C4-2B (cell line): ENCODE measurements around the gene OSBPL8.

Experiments
- H3K27ac ChIP-seq: fragments of 450-650 bp; 2 replicates; pipeline ENCODE4 v1.5.1; 2017
- CTCF ChIP-seq: fragments of 450-650 bp; conservative IDR thresholded peaks from 2 replicates; pipeline ENCODE4 v1.5.1; 2017; ENCODE audit warnings: mild to moderate bottlenecking
- ZFX ChIP-seq: fragments of 450-650 bp; IDR thresholded peaks from 2 replicates; pipeline ENCODE4 v1.6.1; 2017

The OSBPL8 gene

DNA sequence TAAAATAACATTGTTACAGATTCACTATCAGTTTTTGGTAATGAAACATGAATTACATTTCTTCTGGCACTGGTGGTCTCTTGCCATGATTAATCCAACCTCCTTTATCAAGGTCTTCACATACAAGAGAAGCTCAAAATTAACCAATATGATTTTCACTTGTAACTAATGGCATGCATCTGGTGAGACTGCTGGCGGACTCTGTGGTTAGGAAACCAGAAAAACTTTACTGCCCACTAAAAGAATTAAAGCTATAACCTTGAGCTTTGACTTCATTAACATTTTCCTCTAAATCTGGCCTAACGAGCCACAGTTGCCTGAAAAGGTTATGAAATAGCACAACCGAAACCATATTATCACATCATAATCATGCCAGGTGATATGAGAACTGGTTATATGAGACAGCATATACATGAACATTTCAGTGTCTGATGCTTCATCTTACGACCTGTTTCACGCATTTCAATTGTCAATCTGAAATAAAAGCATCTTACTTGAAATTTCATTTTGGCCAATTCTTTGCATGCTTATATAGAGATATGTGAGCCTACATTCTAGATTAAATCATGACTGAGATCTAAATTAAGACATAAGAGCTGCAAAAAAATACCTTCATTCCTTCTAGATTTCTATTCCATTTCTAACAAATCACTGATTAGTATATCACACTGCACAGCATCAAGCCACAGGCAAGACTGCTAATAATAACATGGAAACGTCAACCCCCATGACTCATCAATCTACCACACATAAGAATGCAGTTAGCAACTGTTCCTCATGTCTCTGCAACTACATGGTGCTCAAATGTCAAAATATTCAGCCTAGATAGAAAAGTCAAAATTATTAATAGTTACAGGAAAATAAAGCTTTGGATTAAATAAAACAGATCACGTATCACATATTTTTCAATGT lies 89.3 kb downstream of the OSBPL8 start:
- TF ChIP-seq CTCF (no peak), ZFX (no peak)
- no peak overlapping the region for H3K27ac ChIP-seq

GRCh38 chr12:76464631-76465166 lies 94.9 kb downstream of the OSBPL8 start:
- TF ChIP-seq CTCF (no peak), ZFX (no peak)
- H3K27ac ChIP-seq = no peak overlapping the region

DNA sequence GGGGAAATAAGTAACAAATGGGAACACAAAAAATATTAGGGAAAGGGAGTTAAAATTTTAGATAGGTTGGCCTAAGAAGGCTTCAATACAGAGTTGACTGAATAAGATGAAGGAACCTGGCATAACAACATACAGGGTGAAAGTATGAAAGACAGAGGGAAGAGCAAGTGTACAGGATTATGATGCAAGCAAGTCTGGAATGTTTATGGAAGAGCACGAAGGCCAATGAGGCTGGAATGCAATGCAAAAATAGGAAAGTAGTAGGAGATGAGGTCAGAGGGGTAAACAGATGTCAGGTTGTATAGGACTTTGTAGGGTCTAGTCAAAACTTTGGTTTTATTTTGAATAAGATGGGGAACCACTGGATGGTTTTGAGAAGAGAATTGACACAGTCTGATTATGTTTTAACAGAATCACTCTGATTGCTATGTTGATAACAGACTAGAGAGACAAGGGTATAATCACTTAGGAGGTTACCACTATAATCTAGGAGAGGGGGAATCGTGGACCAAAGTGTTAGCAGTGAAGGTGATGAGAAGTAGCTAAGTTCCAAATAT lies 96.8 kb downstream of the OSBPL8 start:
- no peak overlapping the region for H3K27ac ChIP-seq
- TF ChIP-seq ZFX (no peak), CTCF (no peak)

DNA sequence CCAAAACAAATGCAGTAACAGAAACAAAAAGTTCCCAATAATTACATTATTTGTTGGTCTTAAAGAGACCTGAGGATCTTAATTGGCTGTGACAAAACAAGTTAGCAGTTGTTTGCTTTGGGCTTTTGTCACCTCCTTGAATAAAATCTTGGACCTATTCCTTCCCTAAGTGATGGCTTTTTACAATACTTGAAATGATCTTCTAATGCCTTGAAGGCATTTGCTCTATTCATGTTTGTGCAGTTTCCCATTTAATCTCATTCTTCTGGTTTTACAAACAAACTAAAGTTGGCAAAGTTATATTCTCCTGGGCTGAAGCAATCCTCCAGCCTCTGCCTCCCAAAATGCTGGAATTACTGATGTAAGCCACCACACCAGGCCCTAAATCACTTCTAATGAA lies 98.8 kb downstream of the OSBPL8 start:
- TF ChIP-seq CTCF (no peak), ZFX (no peak)
- H3K27ac ChIP-seq = 0 out of 2 replicates have a peak overlapping the region, but pooled peaks have one; percentile 25

DNA sequence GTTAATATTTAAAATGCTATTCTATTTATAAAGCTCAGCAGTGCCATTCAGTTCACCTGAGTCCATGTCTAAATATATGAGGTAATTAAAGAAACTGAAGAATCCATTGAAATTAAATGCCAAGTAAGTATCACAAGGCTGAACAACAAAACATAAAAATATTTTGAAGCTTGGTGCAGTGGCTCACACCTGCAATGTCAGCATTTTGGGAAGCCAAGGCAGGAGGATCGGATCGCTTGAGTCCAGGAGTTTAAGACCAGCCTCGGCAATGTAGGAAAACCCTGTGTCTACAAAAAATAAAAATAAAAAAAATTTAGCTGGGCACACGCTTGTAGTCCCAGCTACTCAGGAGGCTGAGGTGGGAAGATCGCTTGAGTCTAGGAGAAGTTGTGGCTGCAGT lies 101.8 kb downstream of the OSBPL8 start:
- TF ChIP-seq CTCF (no peak), ZFX (no peak)

DNA sequence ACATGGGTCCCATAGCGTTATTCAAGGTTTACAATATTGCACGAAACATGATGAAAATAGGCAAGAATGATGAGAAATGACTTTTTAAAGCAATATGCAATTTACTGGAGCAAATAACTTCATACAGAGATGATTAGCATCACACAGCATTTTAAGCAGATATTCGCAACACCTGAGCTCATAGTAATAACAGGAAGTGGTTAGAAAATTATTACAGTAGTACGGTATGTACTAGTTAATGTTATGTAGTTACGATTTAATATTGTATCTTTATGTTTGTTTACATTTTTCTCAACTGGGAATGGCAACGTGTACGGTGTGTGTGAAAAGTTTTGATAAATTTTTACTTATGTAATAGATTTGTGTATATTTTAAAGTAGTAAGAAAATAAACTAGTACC lies 102.6 kb downstream of the OSBPL8 start:
- H3K27ac ChIP-seq = no peak overlapping the region
- no peak for TF ChIP-seq CTCF
- TF ChIP-seq ZFX = no peak

More for the DNA sequence above, 101.8 kb downstream of the OSBPL8 start:
- no peak overlapping the region for H3K27ac ChIP-seq
